Nephron (organoid): ENCODE data around the gene XPO6.
A peak's percentile ranks its signal among the peaks of the same experiment; 100 is the strongest.
"Not testable (repeated sequence)": the region's sequence is repeated elsewhere in the genome, so short reads cannot be mapped to it uniquely, and the experiment has no call there.

Experiments
- H3K27ac Mint-ChIP-seq, 3 experiments: 2 replicates each; pipeline ENCODE4 v1.8.0; 2020; ENCODE audit warnings: mixed read lengths in 3 of 3, mild to moderate bottlenecking in 2 of 3, moderate library complexity in 1 of 3
- H3K27me3 Mint-ChIP-seq: 2 replicates; pipeline ENCODE4 v1.8.0; 2021; ENCODE audit warnings: low read depth, mild to moderate bottlenecking, moderate library complexity, mixed read lengths
- H3K36me3 Mint-ChIP-seq: 2 replicates; pipeline ENCODE4 v1.8.0; 2020; ENCODE audit warnings: low read depth, mixed read lengths
- H3K4me1 Mint-ChIP-seq: 2 replicates; pipeline ENCODE4 v1.8.0; 2020; ENCODE audit warnings: mixed read lengths
- H3K4me3 Mint-ChIP-seq, 3 experiments: 2 replicates each; pipeline ENCODE4 v1.8.0; 2020; ENCODE audit warnings: mild to moderate bottlenecking in 3 of 3, mixed read lengths in 3 of 3, moderate library complexity in 2 of 3
- H3K9me3 Mint-ChIP-seq: 2 replicates; pipeline ENCODE4 v1.8.0; 2020; ENCODE audit warnings: mixed read lengths
- TF ChIP-seq, protein P1 (sequence below), 3 experiments: fragments of 200-600 bp; sonication (generic); IDR thresholded peaks; one replicate each; pipeline ENCODE4 v1.5.0; 2021; ENCODE audit warnings: antibody characterized with exemption in 3 of 3; ENCODE audit not compliant: unreplicated experiment in 3 of 3

The XPO6 gene

DNA sequence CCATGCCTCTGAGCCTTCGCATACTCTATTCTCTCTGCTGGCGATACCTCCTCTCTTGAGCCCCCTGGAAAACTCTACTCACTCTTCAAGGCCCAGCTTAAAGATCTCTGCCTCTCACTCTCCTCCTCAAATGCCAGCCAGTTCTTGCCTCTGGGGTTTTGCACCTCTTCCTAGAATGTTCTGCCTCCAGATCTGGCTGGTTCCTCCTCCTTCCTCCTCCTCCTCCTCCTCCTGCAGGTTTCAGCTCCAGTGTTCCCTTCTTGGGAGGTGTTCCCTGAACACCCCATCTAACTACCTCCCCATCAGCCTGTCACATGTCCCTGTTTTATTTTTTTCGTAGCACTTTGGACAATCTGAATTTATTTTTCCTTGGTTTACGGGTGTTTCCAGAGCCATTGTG is 45.5 kb upstream of the XPO6 start:
- Mint-ChIP-seq H3K27me3 (peaks cover 10% of the 10 kb centered on the region), H3K4me3 (no peak overlapping the region), H3K36me3 (no peaks in the 10 kb centered on the region), H3K9me3 (peaks cover 4% of the 10 kb centered on the region), H3K27ac (peak overlapping the region in 1 of 3 experiments; percentile 41), H3K4me1 (peaks cover 7% of the 10 kb centered on the region)
- TF ChIP-seq, protein P1, sequence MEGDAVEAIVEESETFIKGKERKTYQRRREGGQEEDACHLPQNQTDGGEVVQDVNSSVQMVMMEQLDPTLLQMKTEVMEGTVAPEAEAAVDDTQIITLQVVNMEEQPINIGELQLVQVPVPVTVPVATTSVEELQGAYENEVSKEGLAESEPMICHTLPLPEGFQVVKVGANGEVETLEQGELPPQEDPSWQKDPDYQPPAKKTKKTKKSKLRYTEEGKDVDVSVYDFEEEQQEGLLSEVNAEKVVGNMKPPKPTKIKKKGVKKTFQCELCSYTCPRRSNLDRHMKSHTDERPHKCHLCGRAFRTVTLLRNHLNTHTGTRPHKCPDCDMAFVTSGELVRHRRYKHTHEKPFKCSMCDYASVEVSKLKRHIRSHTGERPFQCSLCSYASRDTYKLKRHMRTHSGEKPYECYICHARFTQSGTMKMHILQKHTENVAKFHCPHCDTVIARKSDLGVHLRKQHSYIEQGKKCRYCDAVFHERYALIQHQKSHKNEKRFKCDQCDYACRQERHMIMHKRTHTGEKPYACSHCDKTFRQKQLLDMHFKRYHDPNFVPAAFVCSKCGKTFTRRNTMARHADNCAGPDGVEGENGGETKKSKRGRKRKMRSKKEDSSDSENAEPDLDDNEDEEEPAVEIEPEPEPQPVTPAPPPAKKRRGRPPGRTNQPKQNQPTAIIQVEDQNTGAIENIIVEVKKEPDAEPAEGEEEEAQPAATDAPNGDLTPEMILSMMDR (IDR thresholded peaks at IDR 0.05; ENCODE audit: unreplicated experiment in 3 of 3): no peak

DNA sequence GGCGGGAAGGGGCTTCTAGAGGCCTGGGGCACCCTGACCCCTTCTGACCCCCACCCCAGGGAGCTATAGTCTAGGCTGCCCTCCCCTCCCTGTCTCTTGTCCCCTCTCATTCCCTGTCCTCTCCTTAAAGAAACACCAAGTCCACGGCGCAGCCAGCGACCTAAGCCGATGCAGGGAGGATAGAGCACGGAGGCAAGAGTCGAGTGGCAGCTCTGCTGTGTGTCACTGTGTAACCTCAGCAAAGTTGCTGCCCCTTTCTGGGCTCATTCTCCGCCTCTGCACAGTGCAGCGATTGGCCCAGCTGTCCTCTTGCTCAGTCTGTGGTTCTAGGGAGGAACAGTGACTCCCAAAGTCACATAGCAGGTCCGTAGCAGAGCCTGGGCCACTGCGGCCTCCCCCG is 44.1 kb upstream of the XPO6 start:
- Mint-ChIP-seq H3K4me1 (peaks cover 7% of the 10 kb centered on the region), H3K36me3 (no peaks in the 10 kb centered on the region), H3K9me3 (peaks cover 4% of the 10 kb centered on the region), H3K27me3 (peaks cover 10% of the 10 kb centered on the region), H3K27ac (no peak overlapping the region), H3K4me3 (no peak overlapping the region)
- TF ChIP-seq, protein P1 (IDR thresholded peaks at IDR 0.05; ENCODE audit: unreplicated experiment in 3 of 3): no peak

DNA sequence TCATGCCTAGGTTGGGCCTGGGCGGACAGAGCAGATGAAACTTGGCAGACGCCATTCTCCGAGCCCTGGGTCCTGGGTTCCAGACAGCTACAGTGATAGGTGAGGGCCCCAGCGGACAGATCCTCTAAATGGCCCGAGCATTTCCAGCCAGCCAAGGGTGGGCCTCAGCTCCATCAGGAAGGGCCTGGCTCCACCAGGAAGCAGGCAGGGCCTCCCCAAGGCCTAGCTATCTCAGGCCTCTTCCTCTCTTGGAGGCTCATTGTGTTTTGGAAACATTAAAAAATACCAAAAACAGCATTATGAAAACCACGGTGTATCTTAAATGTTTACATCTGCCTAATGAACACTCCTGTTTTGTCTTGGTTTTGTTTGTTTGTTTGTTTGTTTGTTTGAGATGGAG is 42.4 kb upstream of the XPO6 start:
- TF ChIP-seq, protein P1 (IDR thresholded peaks at IDR 0.05; ENCODE audit: unreplicated experiment in 3 of 3): no peak
- Mint-ChIP-seq H3K27ac (no peak overlapping the region), H3K36me3 (no peaks in the 10 kb centered on the region), H3K4me3 (no peak overlapping the region), H3K27me3 (peaks cover 10% of the 10 kb centered on the region), H3K4me1 (no peaks in the 10 kb centered on the region), H3K9me3 (peaks cover 4% of the 10 kb centered on the region)

DNA sequence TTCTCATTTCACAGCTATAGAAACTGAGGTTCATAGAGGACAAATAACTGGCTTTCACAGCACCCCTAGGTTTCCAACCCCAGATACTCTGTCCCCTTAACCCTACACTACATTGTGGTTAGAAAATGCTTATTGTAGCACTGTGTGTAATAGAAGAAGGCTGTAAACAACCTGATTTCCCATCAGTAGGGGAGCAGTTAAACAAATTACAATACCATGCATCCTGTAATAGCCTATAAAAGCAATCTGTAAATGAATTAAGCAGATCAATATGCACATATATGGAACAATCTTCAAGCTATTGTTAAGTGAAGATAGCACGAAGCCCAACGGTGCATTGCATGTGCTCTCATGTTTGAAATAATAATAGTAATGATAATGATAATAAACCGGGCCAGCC is 39.2 kb upstream of the XPO6 start:
- Mint-ChIP-seq H3K27ac (no peak overlapping the region), H3K27me3 (peaks cover 5% of the 10 kb centered on the region), H3K9me3 (peaks cover 4% of the 10 kb centered on the region), H3K4me1 (no peaks in the 10 kb centered on the region), H3K4me3 (no peak overlapping the region), H3K36me3 (no peaks in the 10 kb centered on the region)
- TF ChIP-seq, protein P1 (IDR thresholded peaks at IDR 0.05; ENCODE audit: unreplicated experiment in 3 of 3): no peak

DNA sequence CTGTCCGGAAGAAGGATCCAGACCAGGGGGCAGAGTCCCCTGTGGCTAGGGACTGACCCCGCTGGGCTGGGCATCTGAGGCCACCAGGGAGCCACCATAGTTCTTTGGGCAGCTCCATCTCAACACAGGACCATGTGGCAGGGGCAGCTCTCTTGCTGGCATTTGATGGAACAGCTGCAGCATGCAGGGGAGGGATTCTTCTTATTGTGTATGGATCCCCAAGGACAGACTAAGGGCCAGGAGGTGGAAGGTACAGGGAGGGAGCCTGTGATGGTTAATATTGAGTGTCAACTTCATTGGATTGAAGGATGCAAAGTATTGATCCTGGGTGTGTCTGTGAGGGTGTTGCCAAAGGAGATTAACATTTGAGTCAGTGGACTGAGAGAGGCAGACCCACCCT is 37.7 kb upstream of the XPO6 start:
- H3K27ac Mint-ChIP-seq, H3K4me1 Mint-ChIP-seq, H3K4me3 Mint-ChIP-seq, H3K27me3 Mint-ChIP-seq, H3K36me3 Mint-ChIP-seq, H3K9me3 Mint-ChIP-seq: not testable (repeated sequence)

DNA sequence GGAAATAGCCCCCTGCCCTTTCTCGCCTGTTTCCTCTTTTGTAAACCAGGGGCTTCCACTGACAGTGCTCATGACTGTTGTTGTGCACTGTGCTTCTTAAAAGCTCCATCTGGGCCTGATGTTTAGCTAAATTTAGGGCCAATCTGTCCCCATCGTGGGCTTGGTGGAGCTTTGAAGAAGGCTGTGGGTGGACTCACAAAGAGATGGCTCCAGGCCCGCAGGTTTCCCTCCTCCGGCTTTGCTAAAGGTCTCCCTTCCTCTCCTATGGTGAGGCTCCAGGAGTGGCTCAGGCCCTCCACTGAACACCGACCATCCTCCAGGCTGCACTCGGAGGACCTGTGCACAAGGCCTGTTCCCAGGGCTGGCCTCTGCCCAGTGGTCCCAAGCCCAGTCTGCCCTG is 30.2 kb upstream of the XPO6 start:
- Mint-ChIP-seq H3K27ac (no peak overlapping the region), H3K4me1 (no peaks in the 10 kb centered on the region), H3K36me3 (no peaks in the 10 kb centered on the region), H3K27me3 (no peaks in the 10 kb centered on the region), H3K9me3 (no peaks in the 10 kb centered on the region), H3K4me3 (no peak overlapping the region)
- TF ChIP-seq, protein P1 (IDR thresholded peaks at IDR 0.05; ENCODE audit: unreplicated experiment in 3 of 3): no peak
